Activated B cell treated with CpG ODN at 0.5 μM for 24 hours (primary cell): ENCODE results near the gene USP40. TPM values are rescaled to one million over a fixed set of nuclear protein-coding genes. Genes with fewer than 3 reads are reported as not detected.

Experiments used
- ATAC-seq: fragments of 200-7000 bp; cut with Tn5 transposase; one replicate; pipeline ENCODE4 v1.10.0; 2021; ENCODE audit warnings: low read depth, mild to moderate bottlenecking, moderate library complexity
- CTCF ChIA-PET: fragments of 350-600 bp; sonication (Branson Sonifier 250); formaldehyde crosslinking; loops from one replicate; lab custom pipeline; 2021; ENCODE audit warnings: antibody characterized with exemption; lab: Charles Lee
- POLR2A ChIA-PET: fragments of 350-600 bp; sonication (Branson Sonifier 250); formaldehyde crosslinking; loops from one replicate; lab custom pipeline; 2021; ENCODE audit warnings: antibody characterized with exemption; lab: Charles Lee
- DNase-seq: peaks from one replicate; pipeline ENCODE4 v3.0.0; 2022
- H3K27ac Mint-ChIP-seq: one replicate; pipeline ENCODE4 v1.8.0; 2020; ENCODE audit warnings: mixed read lengths
- H3K27me3 Mint-ChIP-seq: one replicate; pipeline ENCODE4 v1.8.0; 2021; ENCODE audit warnings: mixed read lengths
- H3K36me3 Mint-ChIP-seq: one replicate; pipeline ENCODE4 v1.8.0; 2021; ENCODE audit warnings: low read depth, mixed read lengths
- H3K4me1 Mint-ChIP-seq: one replicate; pipeline ENCODE4 v1.8.0; 2021; ENCODE audit warnings: mixed read lengths
- H3K4me3 Mint-ChIP-seq: one replicate; pipeline ENCODE4 v1.8.0; 2020; ENCODE audit warnings: mild to moderate bottlenecking, mixed read lengths
- H3K9me3 Mint-ChIP-seq: one replicate; pipeline ENCODE4 v1.8.0; 2020; ENCODE audit warnings: mixed read lengths
- CTCF ChIP-seq: fragments of 200-600 bp; IDR thresholded peaks from one replicate; pipeline ENCODE4 v1.8.0; 2022; ENCODE audit warnings: antibody characterized with exemption, mild to moderate bottlenecking
- intact Hi-C: fragments of 100-400 bp; cut with micrococcal nuclease; formaldehyde crosslinking; loops from one replicate; pipeline ENCODE4 v1.15.1; 2024
- total RNA-seq: library from RNA; stranded (reverse); gene quantifications from 2 replicates; pipeline ENCODE4 v1.2.3, GENCODE V29; 2022

The USP40 gene
- total RNA-seq, 1 donor from 2014 or later: 30.4 TPM

DNA sequence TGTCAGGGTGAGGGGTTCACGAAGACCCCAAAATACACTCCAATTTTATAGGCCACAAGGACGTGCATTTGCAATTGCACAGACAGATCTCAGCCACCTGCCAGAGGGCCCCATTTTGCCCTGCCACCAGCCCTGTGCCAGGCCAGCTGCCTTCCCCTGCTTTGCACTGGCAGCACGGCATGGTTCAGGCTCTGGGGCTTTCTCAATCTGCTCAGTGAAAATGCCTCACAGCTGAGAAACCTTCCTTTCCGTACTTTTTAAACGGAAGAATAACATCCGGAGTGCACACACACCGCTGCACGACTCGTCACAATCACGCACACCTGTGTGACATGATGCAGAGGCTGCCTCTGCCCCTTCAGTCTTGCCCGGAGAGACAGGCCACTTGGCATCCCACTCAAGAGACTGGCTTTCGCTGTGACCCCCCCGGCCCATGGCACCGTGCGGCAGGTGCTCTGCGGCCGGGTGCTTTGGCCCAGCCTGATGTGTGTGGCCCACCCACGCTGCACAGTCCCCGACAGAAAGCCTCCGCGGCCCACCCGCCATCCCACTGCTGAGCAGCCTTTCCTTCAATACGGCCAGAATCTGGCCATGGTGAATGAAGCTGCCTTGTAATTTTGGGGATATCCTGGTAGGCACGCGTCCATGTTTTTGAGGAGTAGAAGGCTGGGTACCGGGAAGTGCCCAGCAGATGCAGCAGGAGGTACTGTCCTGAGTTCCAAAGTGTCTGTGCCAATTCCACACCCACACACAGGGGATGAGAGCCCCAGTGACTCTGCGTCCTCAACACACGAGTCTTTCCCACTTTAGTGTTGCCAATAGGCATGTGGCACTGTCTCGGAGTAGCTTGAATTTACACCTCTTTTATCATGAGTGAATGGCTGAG is 88.8 kb downstream of the USP40 start:
- no peak for DNase-seq
- Mint-ChIP-seq H3K4me3 (no peak overlapping the region), H3K36me3 (peaks cover 56% of the 10 kb centered on the region), H3K27ac (no peak overlapping the region), H3K4me1 (peaks cover under 1% of the 10 kb centered on the region), H3K27me3 (no peaks in the 10 kb centered on the region), H3K9me3 (no peaks in the 10 kb centered on the region)
- intact Hi-C loops: no loop called here
- ChIA-PET CTCF (no interaction called here), POLR2A (no interaction called here)
- TF ChIP-seq CTCF: no peak
- no peak for ATAC-seq

DNA sequence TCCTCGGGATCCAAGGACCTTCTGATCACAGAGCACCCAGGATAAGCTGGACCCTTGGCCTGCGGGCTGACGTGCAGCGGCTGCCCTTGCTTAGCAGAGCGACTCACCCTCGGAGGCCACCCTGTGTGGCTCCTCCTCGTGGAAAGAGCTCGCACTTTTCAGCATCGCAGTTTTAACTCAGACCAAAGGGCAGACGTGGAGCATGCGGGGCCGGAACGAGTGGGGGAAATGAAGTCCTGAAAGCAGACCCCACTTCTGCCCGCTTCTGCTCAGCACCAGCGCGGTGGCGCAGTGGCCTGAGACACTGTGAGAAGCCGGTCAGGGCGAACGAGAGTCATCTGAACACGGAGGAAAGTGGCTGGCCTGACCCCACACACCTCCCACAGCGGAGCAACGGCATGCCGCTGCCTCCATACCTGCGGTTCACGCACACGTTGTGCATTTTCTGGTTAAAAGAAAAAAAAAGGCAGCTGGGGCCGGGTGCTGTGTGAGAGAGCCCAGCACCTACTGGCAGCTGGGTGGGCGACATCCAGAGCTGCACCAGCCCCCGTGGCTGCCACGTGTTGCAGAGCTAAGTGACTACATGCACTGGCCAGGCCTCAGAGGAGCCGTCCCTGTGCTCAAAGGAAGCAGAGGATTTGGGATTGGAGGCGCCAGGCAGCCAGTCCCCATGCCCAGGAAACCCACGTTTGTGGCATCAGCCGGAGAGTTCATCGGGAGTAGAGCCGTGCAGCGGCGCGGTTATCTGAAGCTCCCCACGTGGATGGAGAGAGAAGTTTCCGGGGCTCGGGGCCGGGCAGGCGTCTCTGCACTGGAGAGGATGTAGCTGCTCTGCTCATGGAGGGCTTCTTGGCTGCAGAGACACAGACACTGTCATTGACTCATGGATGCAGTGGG is 89.7 kb downstream of the USP40 start:
- intact Hi-C loops: no loop called here

GRCh38 chr2:233476063-233476410 is 90.5 kb downstream of the USP40 start:
- Mint-ChIP-seq H3K36me3 (peaks cover 61% of the 10 kb centered on the region), H3K4me1 (no peaks in the 10 kb centered on the region), H3K4me3 (no peak overlapping the region), H3K27ac (no peak overlapping the region), H3K9me3 (no peaks in the 10 kb centered on the region), H3K27me3 (no peaks in the 10 kb centered on the region)
- ChIA-PET CTCF (no interaction called here), POLR2A (no interaction called here)
- intact Hi-C loops: no loop called here
- DNase-seq: no peak
- no peak for ATAC-seq
- no peak for TF ChIP-seq CTCF

More for the DNA sequence above, 89.7 kb downstream of the USP40 start:
- H3K36me3 Mint-ChIP-seq: peaks cover 57% of the 10 kb centered on the region
- no peaks in the 10 kb centered on the region for H3K27me3 Mint-ChIP-seq
- no peaks in the 10 kb centered on the region for H3K4me1 Mint-ChIP-seq
- DNase-seq (no peak), ATAC-seq (no peak)
- TF ChIP-seq CTCF: no peak
- no peak overlapping the region for H3K4me3 Mint-ChIP-seq
- H3K27ac Mint-ChIP-seq: no peak overlapping the region
- ChIA-PET CTCF (no interaction called here), POLR2A (no interaction called here)
- H3K9me3 Mint-ChIP-seq: no peaks in the 10 kb centered on the region

- ChIA-PET CTCF (no interaction called here), POLR2A (no interaction called here)
- TF ChIP-seq CTCF: no peak
- Mint-ChIP-seq H3K27me3 (no peaks in the 10 kb centered on the region), H3K9me3 (no peaks in the 10 kb centered on the region), H3K36me3 (peaks cover 71% of the 10 kb centered on the region), H3K4me3 (no peak overlapping the region), H3K4me1 (no peaks in the 10 kb centered on the region), H3K27ac (no peak overlapping the region)
- intact Hi-C loops: no loop called here
- DNase-seq (no peak), ATAC-seq (no peak)
These were observed 92.0 kb downstream of the USP40 start for GRCh38 chr2:233474308-233475160.
